Mucosa of gallbladder (tissue), 1 donor: Measurements from ENCODE around the gene CREM. TPM values are rescaled to one million over a fixed set of nuclear protein-coding genes. Genes with fewer than 3 reads are reported as not detected.

ENCODE experiments used
- total RNA-seq: library from RNA; stranded (reverse); gene quantifications from one replicate; pipeline ENCODE4 v1.2.1, GENCODE V29; 2021
- donor health status: DM: no; HTN: no; CAD: no.

CREM gene
- total RNA-seq, 1 donor from 2014 or later: 26.8 TPM

Other genes starting within 250 kb of the CREM start
- gene CUL2, start 36.5 kb upstream of the CREM start, total RNA-seq: 26.2 TPM
- 69.3 TPM for gene CCNY, start 209.7 kb downstream of the CREM start, total RNA-seq